Stomach (tissue), 4 donors: ENCODE results near the gene ZNF638.

Experiments used
- CTCF ChIP-seq, 7 experiments: fragments of 450-650 bp in 4 of 7; fragments of 200-600 bp in 3 of 7; sonication (generic) in 3 of 7; IDR thresholded peaks; one replicate each; pipeline ENCODE4 v1.5.1; 2016 to 2019; ENCODE audit warnings: antibody characterized with exemption in 7 of 7, control low read depth in 2 of 7, mild to moderate bottlenecking in 1 of 7
- EP300 ChIP-seq: sonication (generic); formaldehyde crosslinking; IDR thresholded peaks from one replicate; pipeline ENCODE4 v1.6.1; 2017; ENCODE audit warnings: antibody characterized with exemption
- POLR2A ChIP-seq, 4 donors: fragments of 450-650 bp; IDR thresholded peaks; one replicate each; pipeline ENCODE4 v1.6.1; 2016; ENCODE audit warnings: antibody characterized with exemption in 4 of 4, control low read depth in 2 of 4, mild to moderate bottlenecking in 1 of 4, moderate library complexity in 1 of 4
- POLR2AphosphoS5 ChIP-seq, 3 donors: sonication (generic); formaldehyde crosslinking; IDR thresholded peaks; one replicate each; pipeline ENCODE4 v1.6.1; 2016; ENCODE audit warnings: antibody characterized with exemption in 3 of 3

DNA sequence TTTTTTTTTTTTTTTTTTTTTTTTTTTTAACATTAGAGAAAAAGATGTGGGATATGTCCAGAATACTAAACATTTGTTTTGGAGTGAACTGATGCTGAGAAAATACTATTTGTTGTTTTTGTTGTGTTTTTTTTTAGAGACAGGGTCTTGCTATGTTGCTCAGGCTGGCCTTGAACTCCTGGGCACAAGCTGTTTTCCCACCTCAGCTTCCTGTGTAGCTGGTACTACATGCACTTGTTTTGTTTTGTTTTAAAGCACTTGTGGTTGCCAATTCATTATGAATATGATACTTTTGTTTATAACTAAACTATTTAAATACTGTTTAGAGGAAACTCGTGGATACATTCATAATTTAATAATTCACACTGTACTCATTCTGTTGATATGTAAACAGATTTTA is 88.4 kb downstream of the ZNF638 start:
- no peak for TF ChIP-seq CTCF (IDR thresholded peaks at IDR 0.05)
- no peak for TF ChIP-seq EP300
- no peak for TF ChIP-seq POLR2A (IDR thresholded peaks at IDR 0.05)
- TF ChIP-seq POLR2AphosphoS5 (IDR thresholded peaks at IDR 0.05), result no peak
